Endothelial cell of umbilical vein (primary cell): ENCODE data around the gene UFSP2. TPM values are rescaled to one million over a fixed set of nuclear protein-coding genes. Genes with fewer than 3 reads are reported as not detected.

Experiments
- BruUV-seq: library from RNA; stranded (reverse); fragments of 400-500 nt; replicated peaks from 2 replicates; lab custom pipeline; 2021; lab: Mats Ljungman, UMichigan
- CTCF ChIA-PET: fragments of 300-600, 350-600 bp; sonication (Branson Sonifier 250); formaldehyde crosslinking; loops from one replicate; lab custom pipeline; 2021; ENCODE audit warnings: antibody characterized with exemption, inconsistent platforms; lab: Charles Lee
- POLR2A ChIA-PET: fragments of 300-600, 350-600 bp; sonication (Branson Sonifier 250); formaldehyde crosslinking; loops from one replicate; lab custom pipeline; 2021; ENCODE audit warnings: antibody characterized with exemption, inconsistent platforms; lab: Charles Lee
- DNase-seq: peaks from one replicate; pipeline ENCODE4 v3.0.0-alpha.2; 2011; ENCODE audit warnings: low read depth, low spot score
- FAIRE-seq: peaks from 2 replicates; lab custom pipeline; 2011; peaks lifted over from hg19 to GRCh38; lab: Jason Lieb, UNC
- H2AFZ ChIP-seq: 2 replicates; pipeline ENCODE4 v1.6.0; 2012; ENCODE audit warnings: low read depth, low read length, control low read depth, inconsistent platforms
- H3K27ac ChIP-seq: 2 replicates; pipeline ENCODE4 v1.5.1; 2011; ENCODE audit warnings: low read depth, mild to moderate bottlenecking, control low read depth, low read length, moderate library complexity; ENCODE audit not compliant: insufficient read depth
- H3K27me3 ChIP-seq, 2 experiments: 2 replicates each; pipeline versions ENCODE4 v1.6.0 to v1.6.1; 2011; ENCODE audit warnings: low read length in 2 of 2, mixed read lengths in 1 of 2; ENCODE audit not compliant: control insufficient read depth in 2 of 2, insufficient read depth in 2 of 2
- H3K36me3 ChIP-seq, 2 experiments: 2 replicates in 1 of 2; 3 replicates in 1 of 2; pipeline ENCODE4 v1.5.1; 2011; ENCODE audit warnings: low read length in 2 of 2, mild to moderate bottlenecking in 1 of 2, moderate library complexity in 1 of 2; ENCODE audit not compliant: control insufficient read depth in 2 of 2, insufficient read depth in 2 of 2; ENCODE audit errors: extremely low read depth in 1 of 2
- H3K4me1 ChIP-seq: 3 replicates; pipeline ENCODE4 v1.5.1; 2011; ENCODE audit warnings: mild to moderate bottlenecking, low read length; ENCODE audit not compliant: control insufficient read depth, insufficient read depth; ENCODE audit errors: extremely low read depth
- H3K4me2 ChIP-seq: 2 replicates; pipeline ENCODE4 v1.6.1; 2011; ENCODE audit warnings: low read length, control low read depth, mixed read lengths; ENCODE audit not compliant: insufficient read depth
- H3K4me3 ChIP-seq, 3 experiments: fragments of 200-600 bp in 1 of 3; sonication (generic), shearing (Covaris generic) in 1 of 3; replicated peaks in 1 of 3; 2 replicates each; pipeline ENCODE4 v1.5.1; 2011 to 2016; ENCODE audit warnings: control low read depth in 3 of 3, low read length in 3 of 3, mild to moderate bottlenecking in 2 of 3, inconsistent platforms in 1 of 3, low read depth in 1 of 3, moderate library complexity in 1 of 3; ENCODE audit not compliant: insufficient read depth in 1 of 3
- H3K79me2 ChIP-seq: 2 replicates; pipeline ENCODE4 v1.6.0; 2012; ENCODE audit warnings: low read length, inconsistent platforms; ENCODE audit not compliant: control insufficient read depth, insufficient read depth
- H3K9ac ChIP-seq: replicated peaks from 2 replicates; pipeline ENCODE3; 2011; ENCODE audit warnings: low read length, control low read depth; ENCODE audit not compliant: insufficient read depth; ENCODE audit errors: extremely low read depth
- H3K9me1 ChIP-seq: replicated peaks from 3 replicates; pipeline ENCODE4 v1.6.0; 2011; ENCODE audit warnings: mild to moderate bottlenecking, low read length; ENCODE audit not compliant: control insufficient read depth, insufficient read depth; ENCODE audit errors: extremely low read depth
- H3K9me3 ChIP-seq: replicated peaks from 2 replicates; pipeline ENCODE4 v1.5.1; 2012; ENCODE audit warnings: low read length, inconsistent platforms; ENCODE audit not compliant: control insufficient read depth, insufficient read depth
- H4K20me1 ChIP-seq: replicated peaks from 2 replicates; pipeline ENCODE3; 2011; ENCODE audit warnings: mild to moderate bottlenecking, low read length; ENCODE audit not compliant: control insufficient read depth, insufficient read depth; ENCODE audit errors: extremely low read depth
- EZH2 ChIP-seq: IDR thresholded peaks from 2 replicates; pipeline ENCODE4 v1.6.1; 2012; ENCODE audit warnings: borderline replicate concordance, low read depth, mild to moderate bottlenecking, moderate library complexity, low read length, inconsistent platforms; ENCODE audit not compliant: severe bottlenecking
- FOS ChIP-seq: IDR thresholded peaks from 2 replicates; pipeline ENCODE4 v1.6.1; 2011; ENCODE audit warnings: mild to moderate bottlenecking, low read length, moderate library complexity, borderline replicate concordance; ENCODE audit not compliant: insufficient read depth
- GATA2 ChIP-seq: IDR thresholded peaks from 2 replicates; pipeline ENCODE4 v1.7.0; 2011; ENCODE audit warnings: low read depth, mild to moderate bottlenecking, moderate library complexity, mixed read lengths, low read length; ENCODE audit not compliant: insufficient read length, insufficient read depth
- JUN ChIP-seq: IDR thresholded peaks from 2 replicates; pipeline ENCODE4 v1.6.1; 2011; ENCODE audit warnings: borderline replicate concordance, low read depth; ENCODE audit not compliant: insufficient read length, insufficient read depth
- MYC ChIP-seq: IDR thresholded peaks from one replicate; pipeline ENCODE4 v1.6.1; 2011; ENCODE audit warnings: mild to moderate bottlenecking, low read depth, low read length
- POLR2A ChIP-seq: IDR thresholded peaks from 2 replicates; pipeline ENCODE4 v1.6.1; 2012; ENCODE audit warnings: low read depth, mild to moderate bottlenecking, control low read depth, low read length
- POLR2AphosphoS5 ChIP-seq: IDR thresholded peaks from 2 replicates; pipeline ENCODE4 v1.6.1; 2012; ENCODE audit warnings: low read depth, mild to moderate bottlenecking, control low read depth, low read length, moderate library complexity; ENCODE audit not compliant: insufficient read depth
- dilution Hi-C: fragments of 300-500 bp; cut with MboI; formaldehyde crosslinking; loops from one replicate; pipeline ENCODE4 v1.15.0; 2019; ENCODE audit warnings: low sequenced_read_pairs; ENCODE audit not compliant: extremely low pct_ligation_motif_present
- intact Hi-C: fragments of 100-400 bp; cut with micrococcal nuclease; formaldehyde crosslinking; loops from one replicate; pipeline ENCODE4 v1.10.0; 2022
- polyA plus RNA-seq, 4 experiments: library from polyadenylated mRNA; depleted of rRNA in 3 of 4; stranded (reverse) in 3 of 4; unstranded in 1 of 4; fragments of >200 nt; gene quantifications; 2 replicates each; pipeline versions ENCODE4 v1.2.1 to v1.2.3, GENCODE V29; 2011 to 2012; ENCODE audit warnings: missing spikeins in 1 of 4
- total RNA-seq: library from RNA; stranded (reverse); gene quantifications from 2 replicates; pipeline ENCODE4 v1.2.3, GENCODE V29; 2021
- TF ChIP-seq, protein P1 (sequence below): IDR thresholded peaks from 2 replicates; pipeline ENCODE4 v1.6.1; 2011; ENCODE audit not compliant: insufficient read depth, insufficient read length
- TF ChIP-seq, protein P2 (sequence below), 2 donors: IDR thresholded peaks; 1 replicate in 1 of 2; 2 replicates in 1 of 2; pipeline ENCODE4 v1.5.1; 2011; ENCODE audit warnings: low read length in 2 of 2, mild to moderate bottlenecking in 2 of 2, moderate library complexity in 2 of 2, control low read depth in 1 of 2, inconsistent platforms in 1 of 2, low read depth in 1 of 2; ENCODE audit not compliant: insufficient read depth in 1 of 2; ENCODE audit errors: extremely low read depth in 1 of 2

Gene UFSP2
- total and polyA plus RNA-seq, 2 donors (not counting 3 experiments of a cell fraction or from before 2014, with no cell fraction given) = 25.2 to 26.7 TPM

DNA sequence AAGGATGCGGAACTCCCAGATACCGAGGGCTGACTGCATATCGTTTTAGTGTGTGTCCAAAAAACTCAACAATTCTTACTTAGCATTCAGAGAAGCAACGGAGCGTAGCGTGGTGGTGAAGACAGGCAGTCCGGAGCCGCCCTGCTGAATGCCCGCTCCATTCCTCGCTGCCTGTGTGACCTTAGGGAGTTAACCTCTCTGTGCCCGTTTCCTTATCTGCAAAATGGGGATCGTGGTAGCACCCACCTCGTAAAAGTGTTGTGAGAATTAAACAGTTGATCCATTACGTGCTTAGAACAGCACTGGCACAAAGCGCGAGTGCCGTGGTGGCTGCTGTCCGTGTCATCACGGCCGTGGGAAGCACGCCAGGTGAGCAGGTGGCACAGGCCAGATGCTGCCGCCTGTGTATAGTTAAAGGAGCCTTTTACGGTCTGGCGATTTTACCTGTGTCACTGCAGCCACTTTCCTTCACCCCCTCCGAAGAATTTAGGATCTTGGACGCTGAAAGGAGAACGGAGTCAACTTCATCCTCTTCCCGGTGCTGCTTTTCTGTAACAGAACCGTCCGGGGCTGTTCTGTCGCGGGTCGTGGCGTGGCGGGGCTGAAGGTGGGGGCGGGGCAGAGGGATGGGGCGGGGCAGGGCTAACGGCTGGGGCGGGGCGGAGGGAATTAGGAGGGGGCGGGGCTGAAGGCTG lies 44.9 kb upstream of the UFSP2 start:
- Histone ChIP-seq H3K9me1 (no peaks in the 10 kb centered on the region), H2AFZ (peak overlapping the region; percentile 98), H3K9me3 (no peaks in the 10 kb centered on the region), H3K79me2 (no peaks in the 10 kb centered on the region), H3K27me3 (peaks cover 15% of the 10 kb centered on the region in 2 experiments), H4K20me1 (no peaks in the 10 kb centered on the region), H3K36me3 (no peaks in the 10 kb centered on the region), H3K4me2 (peak overlapping the region; percentile 90), H3K9ac (peak overlapping the region; percentile 5), H3K4me1 (peaks cover 8% of the 10 kb centered on the region), H3K27ac (no peak overlapping the region), H3K4me3 (peak overlapping the region; percentile 12 to 59 (median 57))
- TF ChIP-seq GATA2 (no peak), JUN (no peak), POLR2A (no peak), FOS (no peak), MYC (no peak), POLR2AphosphoS5 (no peak), EZH2 (no peak)
- TF ChIP-seq, protein P1, sequence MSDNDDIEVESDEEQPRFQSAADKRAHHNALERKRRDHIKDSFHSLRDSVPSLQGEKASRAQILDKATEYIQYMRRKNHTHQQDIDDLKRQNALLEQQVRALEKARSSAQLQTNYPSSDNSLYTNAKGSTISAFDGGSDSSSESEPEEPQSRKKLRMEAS = no peak
- TF ChIP-seq, protein P2, sequence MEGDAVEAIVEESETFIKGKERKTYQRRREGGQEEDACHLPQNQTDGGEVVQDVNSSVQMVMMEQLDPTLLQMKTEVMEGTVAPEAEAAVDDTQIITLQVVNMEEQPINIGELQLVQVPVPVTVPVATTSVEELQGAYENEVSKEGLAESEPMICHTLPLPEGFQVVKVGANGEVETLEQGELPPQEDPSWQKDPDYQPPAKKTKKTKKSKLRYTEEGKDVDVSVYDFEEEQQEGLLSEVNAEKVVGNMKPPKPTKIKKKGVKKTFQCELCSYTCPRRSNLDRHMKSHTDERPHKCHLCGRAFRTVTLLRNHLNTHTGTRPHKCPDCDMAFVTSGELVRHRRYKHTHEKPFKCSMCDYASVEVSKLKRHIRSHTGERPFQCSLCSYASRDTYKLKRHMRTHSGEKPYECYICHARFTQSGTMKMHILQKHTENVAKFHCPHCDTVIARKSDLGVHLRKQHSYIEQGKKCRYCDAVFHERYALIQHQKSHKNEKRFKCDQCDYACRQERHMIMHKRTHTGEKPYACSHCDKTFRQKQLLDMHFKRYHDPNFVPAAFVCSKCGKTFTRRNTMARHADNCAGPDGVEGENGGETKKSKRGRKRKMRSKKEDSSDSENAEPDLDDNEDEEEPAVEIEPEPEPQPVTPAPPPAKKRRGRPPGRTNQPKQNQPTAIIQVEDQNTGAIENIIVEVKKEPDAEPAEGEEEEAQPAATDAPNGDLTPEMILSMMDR (IDR thresholded peaks at IDR 0.05; ENCODE audit: extremely low read depth in 1 of 2, insufficient read depth in 1 of 2, low read depth in 1 of 2, low read length in 2 of 2) = no peak
- POLR2A ChIA-PET = no interaction called here
- CTCF ChIA-PET = no interaction called here
- TSS peak; percentile 34 for BruUV-seq
- intact Hi-C loops = loop anchor here (1.0 to 2.0 kb wide), 11 partner anchors 43 to 568 kb away; partner anchors contain the start of genes ANKRD37, PDLIM3, SNX25 and UFSP2
- dilution Hi-C loops = no loop called here
- peak; percentile 52 for DNase-seq
- FAIRE-seq = peak; percentile 28
